Thyroid gland (tissue), 4 donors: ENCODE measurements around the gene MCHR1.

Experiments
- POLR2A ChIP-seq, 2 donors: fragments of 450-650 bp; IDR thresholded peaks; one replicate each; pipeline ENCODE4 v1.6.1; 2017; ENCODE audit warnings: antibody characterized with exemption in 2 of 2, mild to moderate bottlenecking in 2 of 2, moderate library complexity in 1 of 2
- TF ChIP-seq, protein P1 (sequence below), 6 experiments: fragments of 200-600 bp in 3 of 6; fragments of 450-650 bp in 3 of 6; sonication (generic) in 3 of 6; IDR thresholded peaks; one replicate each; pipeline ENCODE4 v1.5.1; 2016 to 2019; ENCODE audit warnings: antibody characterized with exemption in 6 of 6, mild to moderate bottlenecking in 2 of 6, inconsistent platforms in 1 of 6, moderate library complexity in 1 of 6

- TF ChIP-seq, protein P1, sequence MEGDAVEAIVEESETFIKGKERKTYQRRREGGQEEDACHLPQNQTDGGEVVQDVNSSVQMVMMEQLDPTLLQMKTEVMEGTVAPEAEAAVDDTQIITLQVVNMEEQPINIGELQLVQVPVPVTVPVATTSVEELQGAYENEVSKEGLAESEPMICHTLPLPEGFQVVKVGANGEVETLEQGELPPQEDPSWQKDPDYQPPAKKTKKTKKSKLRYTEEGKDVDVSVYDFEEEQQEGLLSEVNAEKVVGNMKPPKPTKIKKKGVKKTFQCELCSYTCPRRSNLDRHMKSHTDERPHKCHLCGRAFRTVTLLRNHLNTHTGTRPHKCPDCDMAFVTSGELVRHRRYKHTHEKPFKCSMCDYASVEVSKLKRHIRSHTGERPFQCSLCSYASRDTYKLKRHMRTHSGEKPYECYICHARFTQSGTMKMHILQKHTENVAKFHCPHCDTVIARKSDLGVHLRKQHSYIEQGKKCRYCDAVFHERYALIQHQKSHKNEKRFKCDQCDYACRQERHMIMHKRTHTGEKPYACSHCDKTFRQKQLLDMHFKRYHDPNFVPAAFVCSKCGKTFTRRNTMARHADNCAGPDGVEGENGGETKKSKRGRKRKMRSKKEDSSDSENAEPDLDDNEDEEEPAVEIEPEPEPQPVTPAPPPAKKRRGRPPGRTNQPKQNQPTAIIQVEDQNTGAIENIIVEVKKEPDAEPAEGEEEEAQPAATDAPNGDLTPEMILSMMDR (IDR thresholded peaks at IDR 0.05) = no peak
- TF ChIP-seq POLR2A (IDR thresholded peaks at IDR 0.05) = no peak
Measured at GRCh38 chr22:40671369-40671768, 7.9 kb upstream of the MCHR1 start.
